ENCODE measurements around the gene STAT5B. TPM values are rescaled to one million over a fixed set of nuclear protein-coding genes. Genes with fewer than 3 reads are reported as not detected.

The STAT5B gene
- total RNA-seq, 1 donor from 2014 or later: 80.6 TPM

- Histone ChIP-seq H3K27me3 (no peaks in the 10 kb centered on the region), H3K4me3 (no peak overlapping the region), H3K4me1 (no peaks in the 10 kb centered on the region), H3K36me3 (no peaks in the 10 kb centered on the region), H3K9me3 (no peaks in the 10 kb centered on the region), H3K27ac (no peak overlapping the region)
- no peak for DNase-seq (ENCODE audit: low spot score in 2 of 2)
- intact Hi-C loops (cut with DNase I): no loop called here
- no peak for TF ChIP-seq CTCF (IDR thresholded peaks at IDR 0.05)
These were observed 101.9 kb downstream of the STAT5B start for GRCh38 chr17:42174126-42174783.

GRCh38 chr17:42171831-42172230 lies 104.4 kb downstream of the STAT5B start:
- H3K4me1 ChIP-seq: no peaks in the 10 kb centered on the region
- H3K27ac ChIP-seq: no peak overlapping the region
- no peaks in the 10 kb centered on the region for H3K27me3 ChIP-seq
- H3K4me3 ChIP-seq: no peak overlapping the region
- no peak for DNase-seq (ENCODE audit: low spot score in 2 of 2)
- intact Hi-C loops (cut with DNase I): no loop called here
- no peaks in the 10 kb centered on the region for H3K9me3 ChIP-seq
- TF ChIP-seq CTCF (IDR thresholded peaks at IDR 0.05): no peak
- no peaks in the 10 kb centered on the region for H3K36me3 ChIP-seq

- H3K4me1 ChIP-seq: no peaks in the 10 kb centered on the region
- no peaks in the 10 kb centered on the region for H3K27me3 ChIP-seq
- no peak overlapping the region for H3K4me3 ChIP-seq
- no peaks in the 10 kb centered on the region for H3K36me3 ChIP-seq
- no peak for TF ChIP-seq CTCF (IDR thresholded peaks at IDR 0.05)
- no peaks in the 10 kb centered on the region for H3K9me3 ChIP-seq
- no peak for DNase-seq (ENCODE audit: low spot score in 2 of 2)
- intact Hi-C loops (cut with DNase I): no loop called here
- H3K27ac ChIP-seq: no peak overlapping the region
These were observed 106.8 kb downstream of the STAT5B start for GRCh38 chr17:42169351-42169750.

- H3K27me3 ChIP-seq: no peaks in the 10 kb centered on the region
- no peak overlapping the region for H3K27ac ChIP-seq
- TF ChIP-seq CTCF (IDR thresholded peaks at IDR 0.05): no peak
- H3K4me1 ChIP-seq: no peaks in the 10 kb centered on the region
- no peaks in the 10 kb centered on the region for H3K36me3 ChIP-seq
- no peak overlapping the region for H3K4me3 ChIP-seq
- DNase-seq (ENCODE audit: low spot score in 2 of 2): no peak
- intact Hi-C loops (cut with DNase I): no loop called here
- no peaks in the 10 kb centered on the region for H3K9me3 ChIP-seq
These were observed 108.4 kb downstream of the STAT5B start for GRCh38 chr17:42167807-42168206.

- H3K27ac ChIP-seq: no peak overlapping the region
- H3K4me3 ChIP-seq: no peak overlapping the region
- intact Hi-C loops (cut with DNase I): no loop called here
- no peak for DNase-seq (ENCODE audit: low spot score in 2 of 2)
- no peaks in the 10 kb centered on the region for H3K36me3 ChIP-seq
- TF ChIP-seq CTCF (IDR thresholded peaks at IDR 0.05): no peak
- H3K27me3 ChIP-seq: no peaks in the 10 kb centered on the region
- H3K9me3 ChIP-seq: no peaks in the 10 kb centered on the region
- no peaks in the 10 kb centered on the region for H3K4me1 ChIP-seq
These were observed 109.9 kb downstream of the STAT5B start for GRCh38 chr17:42166196-42166763.

Data from ascending aorta (tissue), 2 donors.